GM18858 (cell line): Measurements from ENCODE around the gene NDUFV3.
"Not testable (repeated sequence)": the region's sequence is repeated elsewhere in the genome, so short reads cannot be mapped to it uniquely, and the experiment has no call there.

Source experiments
- ATAC-seq: cut with Tn5 transposase; IDR thresholded peaks from one replicate; pipeline ENCODE4 v1.9.1; 2021; ENCODE audit not compliant: unreplicated experiment

NDUFV3 gene

DNA sequence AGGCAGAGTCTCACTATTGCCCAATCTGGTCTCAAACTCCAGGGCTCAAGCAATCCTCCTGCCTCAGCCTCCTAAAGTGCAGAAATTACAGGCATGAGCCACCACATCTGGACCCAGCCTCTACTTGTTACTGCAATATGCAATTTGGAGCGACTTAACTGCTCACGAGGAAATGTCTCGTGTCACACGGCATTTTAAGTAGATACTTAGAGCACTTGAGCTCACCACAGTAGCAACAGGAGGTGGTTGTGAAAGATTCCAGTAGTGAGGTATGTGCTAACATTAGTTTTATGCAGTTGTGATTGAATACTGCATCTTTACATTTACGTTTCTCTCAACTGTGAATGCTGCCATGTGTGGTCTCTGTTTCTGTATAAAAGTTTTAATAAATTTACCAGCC, 5.8 kb upstream of the NDUFV3 start:
- no peak for ATAC-seq

DNA sequence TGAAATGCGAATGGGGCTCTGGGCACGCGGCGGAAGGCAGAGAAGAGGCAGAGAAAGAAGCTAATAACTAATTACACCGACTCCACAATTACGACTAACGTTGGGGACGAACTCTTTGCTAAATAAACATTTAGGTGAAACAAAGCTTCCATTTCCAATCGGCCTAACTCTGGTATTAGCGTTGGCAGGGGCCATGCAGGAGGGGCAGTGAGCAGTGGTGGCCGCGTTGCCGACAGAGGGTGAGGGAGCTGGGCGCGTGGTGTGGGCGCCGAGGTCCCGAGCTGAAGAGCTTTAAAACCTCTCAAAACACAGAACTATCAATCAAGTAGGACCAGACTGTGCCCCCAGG, 553 bp upstream of the NDUFV3 start:
- ATAC-seq = no peak

DNA sequence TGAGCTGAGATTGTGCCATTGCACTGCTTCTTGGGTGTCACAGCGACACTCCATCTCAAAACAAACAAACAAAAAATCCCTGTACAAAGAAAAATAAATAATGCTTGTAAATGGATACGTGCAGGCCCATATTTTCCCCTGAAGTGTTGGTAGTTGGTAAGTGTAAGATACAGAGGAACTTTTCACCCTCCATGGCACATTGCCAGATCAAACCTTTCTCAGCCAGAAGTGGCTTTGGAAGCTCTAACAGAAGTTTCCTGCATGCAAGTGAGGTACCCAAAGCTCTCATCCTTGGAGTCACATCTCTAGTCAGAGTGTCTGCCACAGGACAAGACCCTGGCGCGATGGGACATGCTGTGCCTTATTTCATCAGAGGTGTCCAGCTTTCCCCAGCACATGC, 7.3 kb downstream of the NDUFV3 start:
- no peak for ATAC-seq

DNA sequence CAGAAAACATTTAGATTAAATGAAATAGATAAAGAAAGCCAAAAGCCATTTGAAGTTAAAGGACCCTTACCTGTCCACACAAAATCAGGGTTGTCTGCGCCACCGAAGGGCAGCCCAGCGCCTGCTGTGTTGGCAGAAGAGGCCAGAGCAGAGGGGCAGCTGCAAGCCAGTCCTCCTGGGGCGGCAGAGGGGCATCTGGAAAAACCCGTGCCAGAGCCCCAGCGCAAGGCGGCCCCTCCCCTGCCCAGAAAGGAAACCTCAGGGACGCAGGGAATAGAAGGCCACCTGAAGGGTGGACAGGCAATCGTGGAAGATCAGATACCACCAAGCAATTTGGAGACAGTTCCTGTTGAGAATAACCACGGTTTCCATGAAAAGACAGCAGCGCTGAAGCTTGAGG, 10.7 kb downstream of the NDUFV3 start:
- ATAC-seq = no peak

DNA sequence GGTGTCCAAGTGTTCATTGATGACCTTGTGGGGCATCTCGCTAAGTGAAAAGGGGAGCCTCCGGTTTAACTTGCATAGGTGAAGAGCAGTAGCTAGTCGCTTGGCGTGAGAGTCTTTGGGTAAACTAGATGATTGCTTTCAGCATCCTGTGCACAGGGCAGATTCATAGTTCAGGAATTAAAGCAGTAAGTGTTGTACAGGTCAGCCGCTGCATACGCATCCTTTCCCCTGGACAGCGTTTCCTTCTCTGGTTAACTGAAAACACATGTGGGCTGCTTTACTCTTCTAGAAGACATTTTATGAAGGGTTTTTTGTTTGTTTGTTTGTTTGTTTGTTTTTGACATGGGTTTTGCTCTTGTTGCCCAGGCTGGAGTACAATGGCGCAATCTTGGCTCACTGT, 12.1 kb downstream of the NDUFV3 start:
- no peak for ATAC-seq

DNA sequence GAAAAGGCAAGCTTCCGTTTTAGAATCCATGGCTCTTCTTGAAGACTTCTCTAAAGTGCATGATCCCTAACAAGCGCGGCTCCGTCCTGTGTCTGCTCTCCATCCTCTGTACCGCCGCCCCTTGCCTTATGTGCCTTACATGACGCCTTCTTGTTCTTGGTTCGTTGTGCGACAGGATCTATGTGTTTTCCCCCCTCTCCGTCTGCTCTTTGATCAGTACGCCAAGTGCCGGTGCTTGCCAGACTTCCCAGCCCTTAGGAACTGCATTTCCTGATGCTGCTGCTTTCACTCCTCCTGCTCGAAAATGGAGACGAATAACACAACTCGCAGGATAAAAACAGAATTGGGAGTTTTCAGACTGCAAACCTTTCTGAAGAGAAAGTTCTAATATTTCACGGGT, 13.1 kb downstream of the NDUFV3 start:
- ATAC-seq = no peak

DNA sequence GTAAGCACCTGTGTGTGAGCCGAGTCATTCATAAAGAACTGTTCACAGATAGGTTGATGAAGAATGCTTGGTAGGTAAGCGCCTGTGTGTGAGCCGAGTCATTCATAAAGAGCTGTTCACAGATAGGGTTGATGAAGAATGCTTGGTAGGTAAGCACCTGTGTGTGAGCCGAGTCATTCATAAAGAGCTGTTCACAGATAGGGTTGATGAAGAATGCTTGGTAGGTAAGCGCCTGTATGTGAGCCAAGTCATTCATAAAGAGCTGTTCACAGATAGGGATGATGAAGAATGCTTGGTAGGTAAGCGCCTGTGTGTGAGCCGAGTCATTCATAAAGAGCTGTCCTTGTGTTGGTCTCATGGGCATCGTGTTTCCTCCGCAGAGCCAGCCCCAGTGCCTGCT, 15.4 kb downstream of the NDUFV3 start:
- not testable (repeated sequence) for ATAC-seq

DNA sequence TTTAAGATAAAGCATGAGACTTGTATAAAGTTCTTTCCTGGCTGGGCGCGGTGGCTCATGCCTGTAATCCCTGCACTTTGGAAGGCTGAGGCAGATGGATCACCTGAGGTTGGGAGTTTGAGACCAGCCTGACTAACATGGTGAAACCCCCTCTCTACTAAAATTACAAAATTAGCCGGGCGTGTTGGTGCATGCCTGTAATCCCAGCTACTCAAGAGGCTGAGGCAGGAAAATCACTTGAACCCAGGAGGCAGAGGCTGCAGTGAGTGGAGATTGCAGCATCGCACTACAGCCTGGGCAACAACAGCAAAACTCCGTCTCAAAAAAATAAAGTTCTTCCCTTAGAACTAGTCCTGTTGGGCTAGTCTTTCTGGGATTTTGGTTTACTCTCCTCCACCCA, 18.8 kb downstream of the NDUFV3 start:
- ATAC-seq = not testable (repeated sequence)

DNA sequence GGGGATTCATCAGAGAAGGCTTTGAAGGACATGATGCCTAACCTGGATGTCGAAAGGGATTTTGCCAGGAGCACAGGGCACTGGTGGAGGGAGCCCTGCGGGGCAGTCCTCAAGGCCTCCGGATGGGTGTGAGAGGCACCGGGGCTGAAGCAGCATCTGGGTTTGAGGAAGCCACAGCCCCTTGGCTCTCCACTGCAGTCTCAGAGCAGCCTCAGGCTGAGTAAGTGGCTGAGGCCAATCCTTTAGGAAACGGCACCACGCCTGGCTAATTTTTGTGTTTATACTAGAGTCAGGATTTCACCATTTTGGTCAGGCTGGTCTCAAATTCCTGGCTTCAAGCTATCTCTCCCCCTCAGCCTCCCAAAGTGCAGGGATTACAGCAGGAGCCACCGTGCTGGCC, 20.4 kb downstream of the NDUFV3 start:
- no peak for ATAC-seq

DNA sequence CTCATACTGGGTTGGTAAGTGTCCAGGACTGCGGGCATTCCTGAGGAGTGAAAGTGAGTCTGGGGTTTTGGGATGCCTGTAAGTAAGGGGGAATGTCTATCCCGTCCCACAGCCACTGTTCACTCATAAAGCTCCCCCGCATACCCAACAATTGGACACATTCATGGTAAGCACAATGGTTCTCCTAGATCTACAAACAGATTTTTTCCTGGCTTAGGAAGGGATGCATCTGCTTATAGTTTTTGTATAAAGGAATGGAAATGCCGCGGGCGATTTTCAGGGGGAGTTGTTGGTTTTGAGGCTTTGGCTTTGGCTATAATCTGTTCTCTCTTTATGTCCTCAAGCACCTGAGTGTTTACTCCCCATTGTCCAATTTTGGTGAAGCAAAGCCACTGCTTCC, 25.2 kb downstream of the NDUFV3 start:
- ATAC-seq = no peak

DNA sequence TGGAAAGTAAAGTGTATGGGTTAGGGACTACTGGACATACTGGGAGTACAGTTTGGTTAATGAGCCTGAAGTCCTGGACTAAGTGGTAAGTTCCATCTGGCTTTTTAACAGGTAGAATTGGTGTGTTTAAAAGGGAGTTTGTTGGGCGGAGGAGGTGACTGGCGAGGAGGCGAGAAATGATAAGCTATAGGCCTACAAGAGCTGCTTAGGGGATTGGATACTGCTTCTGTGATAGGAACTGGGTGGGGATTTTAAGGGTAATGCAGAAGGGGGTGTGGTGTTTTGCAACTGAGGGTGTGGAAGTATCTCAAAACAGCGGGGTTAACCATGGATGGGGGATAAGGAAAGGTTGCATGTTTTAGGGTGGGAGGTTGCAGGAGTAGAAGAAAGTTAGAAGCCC, 28.8 kb downstream of the NDUFV3 start:
- no peak for ATAC-seq

DNA sequence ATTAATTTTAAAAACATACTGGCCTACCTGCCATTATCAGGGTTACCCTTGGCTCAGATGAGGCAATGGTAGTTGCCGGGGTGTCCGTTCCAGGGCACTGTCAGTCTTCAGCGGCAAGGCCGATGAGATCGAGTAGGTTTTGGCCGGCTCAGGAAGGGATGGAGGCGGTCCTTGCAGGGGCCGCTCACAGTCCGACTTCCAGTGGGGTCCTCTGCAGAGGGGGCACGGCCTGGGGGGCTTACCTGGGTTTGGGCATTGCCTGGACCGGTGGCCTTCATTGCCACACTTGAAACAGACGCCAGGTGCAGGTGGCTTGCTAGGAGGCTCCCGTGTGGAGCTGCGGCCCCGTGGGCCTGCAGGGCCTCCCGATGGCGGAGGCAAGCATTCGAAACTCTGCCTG, 29.8 kb downstream of the NDUFV3 start:
- ATAC-seq = no peak

DNA sequence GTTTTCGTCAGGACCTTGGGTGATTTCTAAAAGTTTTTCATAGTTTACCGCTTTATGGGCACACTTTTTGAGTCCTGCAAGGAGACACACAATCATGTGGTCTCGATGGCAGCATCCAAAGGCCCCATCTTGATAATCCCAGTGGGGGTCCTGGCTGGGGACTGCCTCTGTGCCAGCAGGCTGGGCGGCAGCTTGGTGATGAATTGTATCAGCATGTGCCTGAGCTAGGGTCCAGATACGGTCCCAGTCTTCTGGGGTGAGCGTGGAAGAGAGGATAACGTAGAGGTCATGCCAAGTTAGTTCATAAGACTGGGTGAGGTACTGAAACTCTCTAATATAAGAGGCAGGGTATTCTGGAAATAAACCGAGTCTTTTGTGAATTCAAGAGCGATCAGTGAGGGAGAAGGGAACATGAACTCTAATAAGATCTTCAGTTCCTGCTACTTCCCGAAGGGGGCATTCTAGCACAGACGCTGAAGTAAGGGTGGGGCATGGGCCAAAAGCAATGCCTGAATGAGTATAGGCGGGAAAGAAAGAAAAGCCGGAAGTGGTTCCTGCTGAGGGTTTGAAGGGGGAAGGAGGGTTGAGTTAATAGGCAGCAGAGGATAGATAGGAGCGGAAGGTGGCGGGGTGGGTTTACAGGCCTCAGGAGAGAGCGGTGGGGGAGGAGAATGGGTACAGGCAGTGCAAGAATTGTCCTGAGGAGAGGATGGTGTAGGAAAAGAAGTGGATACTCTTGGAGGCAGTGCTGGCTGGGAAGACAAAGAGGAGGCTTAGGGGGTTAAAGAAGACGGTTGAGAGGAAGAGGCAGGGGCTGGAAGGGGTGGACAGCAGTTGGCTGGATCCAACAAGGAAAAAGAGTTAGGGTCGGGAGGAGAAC, 30.7 kb downstream of the NDUFV3 start:
- ATAC-seq = no peak

DNA sequence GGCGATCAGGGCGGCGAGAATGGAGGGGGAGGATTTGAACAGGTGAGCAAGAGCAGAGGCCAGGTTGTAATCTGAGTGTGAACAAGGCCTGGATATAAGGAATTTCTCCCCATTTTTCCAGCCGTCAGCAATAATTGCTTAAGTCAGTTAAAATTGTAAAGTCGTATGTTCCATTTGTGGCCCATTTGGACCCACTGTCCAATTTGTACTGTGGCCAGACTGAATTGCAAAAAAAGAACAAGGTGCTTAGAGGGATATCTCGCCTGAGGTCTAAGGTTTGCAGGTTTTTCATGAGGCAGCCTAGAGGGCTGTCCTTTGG, 31.3 kb downstream of the NDUFV3 start:
- no peak for ATAC-seq

DNA sequence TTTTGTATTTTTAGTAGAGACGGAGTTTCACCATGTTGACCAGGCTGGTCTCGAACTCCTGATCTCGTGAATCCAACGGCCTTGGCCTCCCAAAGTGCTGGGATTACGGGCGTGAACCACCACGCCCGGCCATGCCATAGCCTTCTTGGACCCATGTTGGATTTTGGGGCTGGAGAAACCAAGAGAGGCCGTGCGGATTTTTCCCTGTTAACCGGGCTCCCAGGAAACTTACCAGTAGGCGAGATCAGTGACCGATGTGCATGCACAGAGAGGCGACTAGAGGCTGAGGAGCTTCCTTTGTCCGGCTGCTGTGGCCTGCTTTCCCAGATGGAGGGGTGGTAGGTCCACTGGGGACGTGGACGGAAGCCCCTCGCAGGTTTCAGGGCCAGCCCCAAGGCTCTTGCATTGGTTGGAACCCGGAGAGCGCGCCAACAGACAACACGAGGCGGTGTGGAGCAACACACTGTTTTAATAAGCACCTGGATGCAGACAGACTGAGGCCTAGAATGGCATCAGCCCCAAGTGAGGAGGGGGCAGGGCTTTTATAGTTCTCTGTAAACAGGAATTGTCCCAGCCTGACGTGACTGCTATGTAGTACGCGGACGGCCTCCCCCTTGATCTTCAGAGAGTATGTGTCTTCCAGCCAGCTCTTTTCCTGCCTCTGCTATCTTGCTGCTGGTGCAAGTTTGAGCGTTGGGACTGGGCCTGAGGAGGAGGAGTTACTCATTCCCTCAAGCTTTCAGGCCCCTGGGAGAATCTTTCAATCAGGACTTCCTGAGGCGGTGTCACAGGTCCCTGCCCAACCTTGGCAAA, 32.2 kb downstream of the NDUFV3 start, which contains the start of gene ERVH48-1:
ERVH48-1 (minus strand) TSS at position 517 of the 813 bp plus-strand sequence. CDS start 6,624 bp downstream, outside the sequence.
- no peak for ATAC-seq

DNA sequence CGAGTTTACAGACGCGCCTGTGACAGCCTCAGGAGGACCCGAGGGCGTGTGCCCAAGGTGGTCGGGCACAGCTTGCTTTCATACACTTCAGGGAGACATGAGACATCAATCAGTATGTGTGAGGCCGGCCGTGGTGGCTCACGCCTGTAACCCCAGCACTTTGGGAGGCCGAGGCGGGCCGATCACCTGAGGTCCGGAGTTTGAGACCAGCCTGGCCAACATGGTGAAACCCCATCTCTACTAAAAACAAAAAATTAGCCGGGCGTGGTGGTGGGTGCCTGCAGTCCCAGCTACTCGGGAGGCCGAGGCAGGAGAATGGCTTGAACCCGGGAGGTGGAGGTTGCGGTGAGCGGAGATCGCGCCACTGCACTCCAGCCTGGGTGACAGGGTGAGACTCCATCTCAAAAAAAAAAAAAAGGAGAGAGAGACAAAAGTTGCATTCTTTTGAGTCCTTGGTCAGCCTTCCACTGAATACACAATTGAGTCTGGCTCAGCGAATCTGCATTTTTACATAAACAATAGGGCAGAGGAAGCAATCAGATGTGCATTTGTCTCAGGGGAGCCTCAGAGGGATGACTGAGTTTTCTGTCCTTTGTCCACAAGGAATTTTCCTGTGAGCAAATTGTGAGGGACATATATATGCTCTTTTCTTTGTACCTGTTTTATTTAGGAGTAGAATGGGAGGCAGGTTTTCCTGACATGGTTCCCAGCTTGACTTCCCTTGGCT, 34.5 kb downstream of the NDUFV3 start:
- ATAC-seq = not testable (repeated sequence)

DNA sequence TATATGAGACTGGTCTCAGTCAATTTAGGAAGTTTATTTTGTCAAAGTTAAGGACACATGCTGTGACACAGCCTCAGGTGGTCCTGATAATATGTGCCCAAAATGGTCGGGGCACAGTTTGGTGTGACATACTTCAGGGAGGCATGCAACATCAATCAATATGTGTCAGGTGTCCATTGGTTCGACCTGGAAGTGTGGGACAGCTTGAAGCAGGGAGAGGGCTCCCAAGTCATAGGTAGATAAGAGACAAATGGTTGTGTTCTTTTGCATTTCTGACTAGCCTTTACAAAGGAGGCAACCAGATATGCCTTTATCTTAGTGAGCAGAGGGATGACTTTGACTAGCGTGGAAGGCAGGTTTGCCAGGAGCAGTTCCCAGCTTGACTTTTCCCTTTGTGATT, 36.9 kb downstream of the NDUFV3 start:
- no peak for ATAC-seq

DNA sequence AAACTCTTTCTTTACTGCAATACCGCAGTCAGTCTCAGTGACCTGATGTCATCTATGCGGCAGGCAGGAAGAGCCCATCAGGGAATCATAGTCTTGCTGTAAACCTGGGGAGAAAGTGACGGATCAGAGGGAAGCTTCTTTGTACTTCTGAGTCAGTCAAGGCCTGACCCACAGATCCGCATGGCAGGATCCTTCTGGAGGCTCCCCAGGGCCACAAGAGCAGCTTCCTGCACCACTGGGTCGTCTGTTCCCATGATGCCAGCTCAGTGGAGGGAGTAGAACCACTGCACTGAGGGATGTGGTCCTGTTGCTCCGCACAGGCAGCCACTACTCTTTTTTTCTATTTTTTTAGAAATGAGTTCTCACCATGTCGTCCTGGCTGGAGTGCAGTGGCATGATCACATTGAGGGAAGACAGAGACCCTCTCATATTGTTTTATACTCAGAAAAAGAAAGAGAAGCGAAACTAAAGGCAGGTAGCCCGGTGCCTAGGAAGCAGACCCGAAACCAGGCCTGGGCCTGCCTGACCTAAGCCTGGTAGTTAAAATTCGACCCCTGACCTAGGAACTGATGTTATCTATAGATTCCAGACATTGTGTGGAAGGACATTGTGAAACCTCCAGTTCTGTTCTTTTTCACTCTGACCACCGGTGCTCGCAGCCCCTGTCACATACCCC, 38.6 kb downstream of the NDUFV3 start:
- no peak for ATAC-seq

DNA sequence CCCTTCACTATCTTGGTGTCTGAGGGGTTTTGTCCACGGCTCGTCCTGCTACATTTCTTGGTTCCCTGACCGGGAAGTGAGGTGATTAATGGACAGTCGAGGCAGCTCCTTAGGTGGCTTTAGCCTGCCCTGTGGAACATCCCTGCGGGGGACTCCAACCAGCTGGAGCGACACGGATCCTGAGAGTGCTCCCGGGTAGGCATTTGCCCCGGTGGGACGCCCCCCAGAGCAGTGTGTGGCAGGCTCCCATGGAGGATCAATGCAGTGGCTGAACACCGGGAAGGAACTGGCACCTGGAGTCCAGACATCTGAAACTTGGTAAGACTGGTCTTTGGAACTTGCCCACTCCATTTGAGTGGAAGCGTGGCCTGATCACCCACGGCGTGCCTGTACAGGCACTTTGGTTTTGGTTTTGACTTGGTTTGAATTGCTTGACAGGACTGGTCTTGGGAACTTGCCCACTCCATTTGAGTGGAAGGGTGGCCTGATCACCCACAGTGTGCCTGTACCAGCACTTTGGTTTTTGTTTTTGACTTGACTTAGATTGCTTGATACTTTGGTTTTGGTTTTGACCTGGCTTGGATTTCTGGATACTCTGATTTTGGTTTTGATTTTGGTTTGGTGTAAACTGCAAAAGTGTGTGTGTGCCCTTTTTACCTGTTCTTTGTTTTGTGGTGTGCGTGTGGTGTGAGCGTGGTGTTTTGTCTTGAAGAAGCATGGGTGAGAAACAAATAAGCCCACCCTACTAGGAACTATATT, 39.4 kb downstream of the NDUFV3 start:
- not testable (repeated sequence) for ATAC-seq
